ELR (cell line): ENCODE results near the gene PKHD1.
"Not testable (repeated sequence)": the region's sequence is repeated elsewhere in the genome, so short reads cannot be mapped to it uniquely, and the experiment has no call there.

Experiments used
- DNase-seq: peaks from one replicate; pipeline ENCODE4 v3.0.0-alpha.2; 2015; ENCODE audit warnings: low read depth

Gene PKHD1

GRCh38 chr6:51928320-51928719 lies 159.1 kb downstream of the PKHD1 start:
- no peak for DNase-seq

- DNase-seq = no peak
Measured at GRCh38 chr6:51927450-51927849, 160.0 kb downstream of the PKHD1 start.

- DNase-seq = no peak
Measured at GRCh38 chr6:51926125-51926524, 161.3 kb downstream of the PKHD1 start.

- not testable (repeated sequence) for DNase-seq
Measured at GRCh38 chr6:51922479-51922878, 164.9 kb downstream of the PKHD1 start.

- not testable (repeated sequence) for DNase-seq
Measured at GRCh38 chr6:51918347-51918746, 169.1 kb downstream of the PKHD1 start.

- no peak for DNase-seq
Measured at GRCh38 chr6:51915098-51915497, 172.3 kb downstream of the PKHD1 start.

- DNase-seq = no peak
Measured at GRCh38 chr6:51913265-51913664, 174.1 kb downstream of the PKHD1 start.

GRCh38 chr6:51910851-51911250 lies 176.6 kb downstream of the PKHD1 start:
- no peak for DNase-seq

- no peak for DNase-seq
Measured at GRCh38 chr6:51908243-51908642, 179.2 kb downstream of the PKHD1 start.

GRCh38 chr6:51901766-51902764 lies 185.3 kb downstream of the PKHD1 start:
- no peak for DNase-seq

GRCh38 chr6:51893366-51893765 lies 194.0 kb downstream of the PKHD1 start:
- no peak for DNase-seq

GRCh38 chr6:51892750-51893149 lies 194.7 kb downstream of the PKHD1 start:
- DNase-seq = no peak

- DNase-seq = no peak
Measured at GRCh38 chr6:51892339-51892738, 195.1 kb downstream of the PKHD1 start.

GRCh38 chr6:51891784-51892183 lies 195.6 kb downstream of the PKHD1 start:
- no peak for DNase-seq

GRCh38 chr6:51887859-51888258 lies 199.6 kb downstream of the PKHD1 start:
- no peak for DNase-seq

GRCh38 chr6:51885957-51886356 lies 201.5 kb downstream of the PKHD1 start:
- no peak for DNase-seq

GRCh38 chr6:51868591-51869355 lies 218.6 kb downstream of the PKHD1 start:
- no peak for DNase-seq

- DNase-seq = no peak
Measured at GRCh38 chr6:51866867-51867266, 220.5 kb downstream of the PKHD1 start.

GRCh38 chr6:51865996-51866395 lies 221.4 kb downstream of the PKHD1 start:
- no peak for DNase-seq

GRCh38 chr6:51865176-51865575 lies 222.2 kb downstream of the PKHD1 start:
- no peak for DNase-seq

GRCh38 chr6:51857134-51857533 lies 230.3 kb downstream of the PKHD1 start:
- DNase-seq = no peak

GRCh38 chr6:51856508-51856907 lies 230.9 kb downstream of the PKHD1 start:
- no peak for DNase-seq
